Activated CD4-positive, alpha-beta T cell treated with anti-CD3 and anti-CD28 coated beads for 1 hour (primary cell): ENCODE data around the gene RC3H1.
"Not testable (repeated sequence)": the region's sequence is repeated elsewhere in the genome, so short reads cannot be mapped to it uniquely, and the experiment has no call there.

Experiments used
- DNase-seq: peaks from one replicate; pipeline ENCODE4 v3.0.0-alpha.2; 2020

The RC3H1 gene

GRCh38 chr1:174018565-174018964 lies 3.6 kb downstream of the RC3H1 start:
- no peak for DNase-seq

GRCh38 chr1:174017231-174017970 lies 4.8 kb downstream of the RC3H1 start:
- DNase-seq = no peak

- DNase-seq = no peak
These were observed 8.2 kb downstream of the RC3H1 start for GRCh38 chr1:174013864-174014418.

GRCh38 chr1:174008979-174009378 lies 13.2 kb downstream of the RC3H1 start:
- no peak for DNase-seq

- DNase-seq = no peak
These were observed 13.9 kb downstream of the RC3H1 start for GRCh38 chr1:174008269-174008668.

GRCh38 chr1:174007851-174008250 lies 14.3 kb downstream of the RC3H1 start:
- no peak for DNase-seq

GRCh38 chr1:174005032-174005431 lies 17.1 kb downstream of the RC3H1 start:
- no peak for DNase-seq

GRCh38 chr1:174003867-174004266 lies 18.3 kb downstream of the RC3H1 start:
- no peak for DNase-seq

GRCh38 chr1:174001573-174001972 lies 20.6 kb downstream of the RC3H1 start:
- DNase-seq = no peak

- DNase-seq = no peak
These were observed 21.8 kb downstream of the RC3H1 start for GRCh38 chr1:174000371-174000770.

- no peak for DNase-seq
These were observed 24.4 kb downstream of the RC3H1 start for GRCh38 chr1:173997791-173998190.

- no peak for DNase-seq
These were observed 25.2 kb downstream of the RC3H1 start for GRCh38 chr1:173996995-173997394.

GRCh38 chr1:173995475-173995874 lies 26.7 kb downstream of the RC3H1 start:
- DNase-seq = no peak

GRCh38 chr1:173993948-173994347 lies 28.2 kb downstream of the RC3H1 start:
- DNase-seq = not testable (repeated sequence)

- DNase-seq = no peak
These were observed 34.1 kb downstream of the RC3H1 start for GRCh38 chr1:173988068-173988467.

- no peak for DNase-seq
These were observed 35.2 kb downstream of the RC3H1 start for GRCh38 chr1:173986951-173987350.

GRCh38 chr1:173970252-173970651 lies 51.9 kb downstream of the RC3H1 start:
- DNase-seq = no peak

- DNase-seq = not testable (repeated sequence)
These were observed 56.3 kb downstream of the RC3H1 start for GRCh38 chr1:173965896-173966295.

- no peak for DNase-seq
These were observed 58.7 kb downstream of the RC3H1 start for GRCh38 chr1:173963477-173963876.

GRCh38 chr1:173960625-173961024 lies 61.5 kb downstream of the RC3H1 start:
- no peak for DNase-seq

- no peak for DNase-seq
These were observed 68.0 kb downstream of the RC3H1 start for GRCh38 chr1:173954179-173954578.

- no peak for DNase-seq
These were observed 73.6 kb downstream of the RC3H1 start for GRCh38 chr1:173948594-173948993.

- DNase-seq = no peak
These were observed 75.7 kb downstream of the RC3H1 start for GRCh38 chr1:173946380-173946921.

- no peak for DNase-seq
These were observed 85.1 kb downstream of the RC3H1 start for GRCh38 chr1:173937062-173937461.

- DNase-seq = no peak
These were observed 87.7 kb downstream of the RC3H1 start for GRCh38 chr1:173934440-173934839.
